Measurements from ENCODE around the gene STK31. TPM values are rescaled to one million over a fixed set of nuclear protein-coding genes. Genes with fewer than 3 reads are reported as not detected.

The STK31 gene
- total and polyA plus RNA-seq, 10 of the 15 experiments (the other 5 are each of a cell fraction or from before 2014, with no cell fraction given), result 0.08 to 0.49 (median 0.17) TPM; not detected in 1

DNA sequence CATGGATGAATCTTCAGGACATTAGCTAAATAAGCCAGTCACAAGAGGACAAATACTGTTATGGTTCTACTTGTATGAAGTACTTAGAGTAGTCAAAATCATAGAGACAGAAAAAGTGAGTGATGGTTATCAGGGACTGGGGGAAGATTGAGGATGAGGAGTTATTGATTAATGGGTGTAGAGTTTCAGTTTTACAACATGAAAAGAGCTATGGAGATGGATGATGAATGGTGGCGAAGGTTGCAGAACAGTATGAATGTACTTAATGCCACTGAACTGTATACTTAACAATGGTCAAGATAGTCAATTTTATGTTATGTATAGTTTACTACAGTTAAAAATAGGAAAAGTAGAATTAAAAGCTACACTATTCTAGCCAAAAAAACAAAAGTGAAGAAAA, 7.8 kb downstream of the STK31 start:
- BruUV-seq (replicated peaks), result no TSS peak
- Histone ChIP-seq H4K20me1 (ENCODE audit: control insufficient read depth, insufficient read depth) (no peaks in the 10 kb centered on the region), H3K4me1 (ENCODE audit: control insufficient read depth, insufficient read depth, low read length) (no peaks in the 10 kb centered on the region), H3K9ac (ENCODE audit: control insufficient read depth, insufficient read depth, low read length) (no peak overlapping the region), H3K79me2 (ENCODE audit: control insufficient read depth, insufficient read depth, low read length) (no peaks in the 10 kb centered on the region), H3K36me3 (ENCODE audit: control insufficient read depth in 2 of 2, insufficient read depth in 2 of 2, low read length in 1 of 2) (no peaks in the 10 kb centered on the region), H3K9me3 (replicated peaks; ENCODE audit: control insufficient read depth, insufficient read depth, low read length) (no peaks in the 10 kb centered on the region), H3K27me3 (replicated peaks in 1 of 2; ENCODE audit: control insufficient read depth in 2 of 2, insufficient read depth in 2 of 2, low read length in 1 of 2) (no peaks in the 10 kb centered on the region), H2AFZ (ENCODE audit: control insufficient read depth, low read depth, low read length) (no peak overlapping the region), H3K27ac (ENCODE audit: control insufficient read depth, insufficient read depth) (no peak overlapping the region), H3K4me3 (no peak overlapping the region), H3K4me2 (ENCODE audit: control insufficient read depth, insufficient read depth) (no peak overlapping the region)
- ChIA-PET RAD21 (ENCODE audit: unreplicated experiment) (interaction anchor here (0.8 to 1.4 kb wide), 2 partner anchors 8 to 148 kb away, joined by 3 to 8 read pairs; partner anchors contain the start of gene STK31), CTCF (interaction anchor here (0.8 to 13.5 kb wide), 8 partner anchors 9 to 163 kb away, joined by 3 to 264 read pairs (median 4); no protein-coding TSS in a partner anchor), SMC1A (ENCODE audit: uncharacterized antibody, unreplicated experiment) (interaction anchor here (0.8 to 4.3 kb wide), 8 partner anchors 13 to 445 kb away, joined by 3 to 24 read pairs (median 4); no protein-coding TSS in a partner anchor), POLR2A (no interaction called here)
- DNase-seq (ENCODE audit: low read depth, low spot score), result no peak
- intact Hi-C loops (cut with micrococcal nuclease; ENCODE audit: unreplicated experiment) (no loop called here), in situ Hi-C loops (cut with MboI) (no loop called here)
- 100% methylated on average over 1 of the region's 1 CpG for WGBS (ENCODE audit: insufficient coverage, insufficient replicate concordance, low lambda C conversion rate, missing lambda C conversion rate)
- peak; percentile 57 for ATAC-seq
- no peak for FAIRE-seq
- TF ChIP-seq TCF7 (IDR thresholded peaks at IDR 0.05; ENCODE audit: borderline replicate concordance), result no peak
- TF ChIP-seq RFX5 (IDR thresholded peaks at IDR 0.05; ENCODE audit: low read depth, low read length), result no peak
- TF ChIP-seq PAX8 (IDR thresholded peaks at IDR 0.05), result no peak
- TF ChIP-seq HCFC1 (IDR thresholded peaks at IDR 0.05; ENCODE audit: low read length), result no peak
- TF ChIP-seq RELA (IDR thresholded peaks at IDR 0.05; ENCODE audit: borderline replicate concordance, partially characterized antibody), result no peak
- TF ChIP-seq SPI1 (IDR thresholded peaks at IDR 0.05; ENCODE audit: borderline replicate concordance, insufficient read depth, low read depth, low read length), result no peak
- no peak for TF ChIP-seq PML (IDR thresholded peaks at IDR 0.05; ENCODE audit: low read length)
- TF ChIP-seq ASH2L (IDR thresholded peaks at IDR 0.05; ENCODE audit: borderline replicate concordance, low read depth), result no peak
- TF ChIP-seq FOXM1 (IDR thresholded peaks at IDR 0.05; ENCODE audit: low read depth, low read length), result no peak
- no peak for TF ChIP-seq SRF (IDR thresholded peaks at IDR 0.05; ENCODE audit: low read depth in 2 of 2, low read length in 2 of 2)
- TF ChIP-seq, protein P1, sequence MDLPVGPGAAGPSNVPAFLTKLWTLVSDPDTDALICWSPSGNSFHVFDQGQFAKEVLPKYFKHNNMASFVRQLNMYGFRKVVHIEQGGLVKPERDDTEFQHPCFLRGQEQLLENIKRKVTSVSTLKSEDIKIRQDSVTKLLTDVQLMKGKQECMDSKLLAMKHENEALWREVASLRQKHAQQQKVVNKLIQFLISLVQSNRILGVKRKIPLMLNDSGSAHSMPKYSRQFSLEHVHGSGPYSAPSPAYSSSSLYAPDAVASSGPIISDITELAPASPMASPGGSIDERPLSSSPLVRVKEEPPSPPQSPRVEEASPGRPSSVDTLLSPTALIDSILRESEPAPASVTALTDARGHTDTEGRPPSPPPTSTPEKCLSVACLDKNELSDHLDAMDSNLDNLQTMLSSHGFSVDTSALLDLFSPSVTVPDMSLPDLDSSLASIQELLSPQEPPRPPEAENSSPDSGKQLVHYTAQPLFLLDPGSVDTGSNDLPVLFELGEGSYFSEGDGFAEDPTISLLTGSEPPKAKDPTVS (IDR thresholded peaks at IDR 0.05; ENCODE audit: low read depth, low read length), result no peak
- no peak for TF ChIP-seq SP1 (IDR thresholded peaks at IDR 0.05; ENCODE audit: low read depth, low read length)
- TF ChIP-seq TCF12 (IDR thresholded peaks at IDR 0.05; ENCODE audit: low read depth, low read length), result no peak
- no peak for TF ChIP-seq FOS (IDR thresholded peaks at IDR 0.05; ENCODE audit: borderline replicate concordance, extremely low read depth, insufficient read length)
- TF ChIP-seq, protein P2, sequence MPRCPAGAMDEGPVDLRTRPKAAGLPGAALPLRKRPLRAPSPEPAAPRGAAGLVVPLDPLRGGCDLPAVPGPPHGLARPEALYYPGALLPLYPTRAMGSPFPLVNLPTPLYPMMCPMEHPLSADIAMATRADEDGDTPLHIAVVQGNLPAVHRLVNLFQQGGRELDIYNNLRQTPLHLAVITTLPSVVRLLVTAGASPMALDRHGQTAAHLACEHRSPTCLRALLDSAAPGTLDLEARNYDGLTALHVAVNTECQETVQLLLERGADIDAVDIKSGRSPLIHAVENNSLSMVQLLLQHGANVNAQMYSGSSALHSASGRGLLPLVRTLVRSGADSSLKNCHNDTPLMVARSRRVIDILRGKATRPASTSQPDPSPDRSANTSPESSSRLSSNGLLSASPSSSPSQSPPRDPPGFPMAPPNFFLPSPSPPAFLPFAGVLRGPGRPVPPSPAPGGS (IDR thresholded peaks at IDR 0.05; ENCODE audit: borderline replicate concordance, insufficient read depth, low read depth, low read length, poor library complexity, severe bottlenecking), result no peak
- TF ChIP-seq, protein P3, sequence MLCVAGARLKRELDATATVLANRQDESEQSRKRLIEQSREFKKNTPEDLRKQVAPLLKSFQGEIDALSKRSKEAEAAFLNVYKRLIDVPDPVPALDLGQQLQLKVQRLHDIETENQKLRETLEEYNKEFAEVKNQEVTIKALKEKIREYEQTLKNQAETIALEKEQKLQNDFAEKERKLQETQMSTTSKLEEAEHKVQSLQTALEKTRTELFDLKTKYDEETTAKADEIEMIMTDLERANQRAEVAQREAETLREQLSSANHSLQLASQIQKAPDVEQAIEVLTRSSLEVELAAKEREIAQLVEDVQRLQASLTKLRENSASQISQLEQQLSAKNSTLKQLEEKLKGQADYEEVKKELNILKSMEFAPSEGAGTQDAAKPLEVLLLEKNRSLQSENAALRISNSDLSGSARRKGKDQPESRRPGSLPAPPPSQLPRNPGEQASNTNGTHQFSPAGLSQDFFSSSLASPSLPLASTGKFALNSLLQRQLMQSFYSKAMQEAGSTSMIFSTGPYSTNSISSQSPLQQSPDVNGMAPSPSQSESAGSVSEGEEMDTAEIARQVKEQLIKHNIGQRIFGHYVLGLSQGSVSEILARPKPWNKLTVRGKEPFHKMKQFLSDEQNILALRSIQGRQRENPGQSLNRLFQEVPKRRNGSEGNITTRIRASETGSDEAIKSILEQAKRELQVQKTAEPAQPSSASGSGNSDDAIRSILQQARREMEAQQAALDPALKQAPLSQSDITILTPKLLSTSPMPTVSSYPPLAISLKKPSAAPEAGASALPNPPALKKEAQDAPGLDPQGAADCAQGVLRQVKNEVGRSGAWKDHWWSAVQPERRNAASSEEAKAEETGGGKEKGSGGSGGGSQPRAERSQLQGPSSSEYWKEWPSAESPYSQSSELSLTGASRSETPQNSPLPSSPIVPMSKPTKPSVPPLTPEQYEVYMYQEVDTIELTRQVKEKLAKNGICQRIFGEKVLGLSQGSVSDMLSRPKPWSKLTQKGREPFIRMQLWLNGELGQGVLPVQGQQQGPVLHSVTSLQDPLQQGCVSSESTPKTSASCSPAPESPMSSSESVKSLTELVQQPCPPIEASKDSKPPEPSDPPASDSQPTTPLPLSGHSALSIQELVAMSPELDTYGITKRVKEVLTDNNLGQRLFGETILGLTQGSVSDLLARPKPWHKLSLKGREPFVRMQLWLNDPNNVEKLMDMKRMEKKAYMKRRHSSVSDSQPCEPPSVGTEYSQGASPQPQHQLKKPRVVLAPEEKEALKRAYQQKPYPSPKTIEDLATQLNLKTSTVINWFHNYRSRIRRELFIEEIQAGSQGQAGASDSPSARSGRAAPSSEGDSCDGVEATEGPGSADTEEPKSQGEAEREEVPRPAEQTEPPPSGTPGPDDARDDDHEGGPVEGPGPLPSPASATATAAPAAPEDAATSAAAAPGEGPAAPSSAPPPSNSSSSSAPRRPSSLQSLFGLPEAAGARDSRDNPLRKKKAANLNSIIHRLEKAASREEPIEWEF (IDR thresholded peaks at IDR 0.05; ENCODE audit: insufficient replicate concordance, low read depth, low read length), result no peak
- no peak for TF ChIP-seq IKZF2 (IDR thresholded peaks at IDR 0.05)
- no peak for TF ChIP-seq NR2C1 (IDR thresholded peaks at IDR 0.05)

Data from GM12878 (cell line).